HepG2 (cell line): Measurements from ENCODE around the gene CENPK. TPM values are rescaled to one million over a fixed set of nuclear protein-coding genes. Genes with fewer than 3 reads are reported as not detected.

Experiments used
- ATAC-seq: fragments of 200-7000 bp; cut with Tn5 transposase; 3 replicates; pipeline ENCODE4 v1.9.1; 2020; ENCODE audit warnings: mild to moderate bottlenecking, moderate library complexity
- BruUV-seq: library from RNA; stranded (reverse); fragments of 400-500 nt; replicated peaks from 2 replicates; lab custom pipeline; 2021; lab: Mats Ljungman, UMichigan
- CTCF ChIA-PET: fragments of 300-600 bp; formaldehyde crosslinking; extraction: SDS; loops from one replicate; lab custom pipeline; 2021; ENCODE audit warnings: low total read pairs, inconsistent platforms, low intra/inter-chr PET ratio; lab: Yijun Ruan, JAX
- POLR2A ChIA-PET: fragments of 350-600 bp; sonication (Branson Sonifier 250); formaldehyde crosslinking; loops from one replicate; lab custom pipeline; 2020; ENCODE audit warnings: antibody characterized with exemption, inconsistent platforms; lab: Yijun Ruan, JAX
- DNase-seq: peaks from one replicate; pipeline ENCODE4 v3.0.0-alpha.2; 2015; ENCODE audit warnings: low spot score
- FAIRE-seq: peaks from 3 replicates; lab custom pipeline; 2011; peaks lifted over from hg19 to GRCh38; lab: Jason Lieb, UNC
- H2AFZ ChIP-seq: one replicate; pipeline ENCODE4 v1.6.1; 2011; ENCODE audit warnings: low read length, inconsistent platforms
- H3K27ac ChIP-seq: fragments of 300-600 bp; 3 replicates; pipeline ENCODE4 v1.8.0; 2011; ENCODE audit warnings: mixed run types, mild to moderate bottlenecking, mixed read lengths, low read length, inconsistent platforms; ENCODE audit not compliant: insufficient read depth; ENCODE audit errors: extremely low read length
- H3K27me3 ChIP-seq, 2 experiments: fragments of 200-600 bp in 1 of 2; 2 replicates in 1 of 2; 3 replicates in 1 of 2; pipeline versions ENCODE4 v1.6.0 to v1.8.0; 2011; ENCODE audit warnings: low read length in 2 of 2, mild to moderate bottlenecking in 2 of 2, moderate library complexity in 2 of 2, inconsistent platforms in 1 of 2; ENCODE audit not compliant: insufficient read depth in 2 of 2, control insufficient read depth in 1 of 2
- H3K36me3 ChIP-seq, 2 experiments: fragments of 200-600 bp in 1 of 2; replicated peaks in 1 of 2; 2 replicates in 1 of 2; 3 replicates in 1 of 2; pipeline versions ENCODE4 v1.5.1 to v1.8.0; 2011; ENCODE audit warnings: low read length in 2 of 2, inconsistent platforms in 1 of 2; ENCODE audit not compliant: insufficient read depth in 2 of 2, control insufficient read depth in 1 of 2
- H3K4me1 ChIP-seq: 2 replicates; pipeline ENCODE4 v1.5.1; 2012; ENCODE audit warnings: low read length, inconsistent platforms; ENCODE audit not compliant: insufficient read depth
- H3K4me2 ChIP-seq: 2 replicates; pipeline ENCODE4 v1.6.0; 2011; ENCODE audit warnings: low read depth, low read length, inconsistent platforms
- H3K4me3 ChIP-seq, 3 experiments: fragments of 200-600 bp in 1 of 3; sonication (generic), shearing (Covaris generic) in 1 of 3; replicated peaks in 1 of 3; 2 replicates each; pipeline ENCODE4 v1.5.1; 2011 to 2016; ENCODE audit warnings: low read length in 3 of 3, inconsistent platforms in 2 of 3, low read depth in 2 of 3, mild to moderate bottlenecking in 2 of 3, control low read depth in 1 of 3, mixed read lengths in 1 of 3; ENCODE audit not compliant: insufficient read depth in 1 of 3
- H3K79me2 ChIP-seq: one replicate; pipeline ENCODE4 v1.6.1; 2011; ENCODE audit warnings: low read length, inconsistent platforms; ENCODE audit not compliant: insufficient read depth
- H3K9ac ChIP-seq: 2 replicates; pipeline ENCODE4 v1.6.0; 2011; ENCODE audit warnings: mild to moderate bottlenecking, low read depth, low read length, inconsistent platforms; ENCODE audit not compliant: insufficient read depth
- H3K9me3 ChIP-seq: 2 replicates; pipeline ENCODE4 v1.5.1; 2012; ENCODE audit warnings: mild to moderate bottlenecking, low read length
- H4K20me1 ChIP-seq: 2 replicates; pipeline ENCODE4 v1.6.0; 2011; ENCODE audit warnings: inconsistent platforms, mild to moderate bottlenecking, low read length, moderate library complexity; ENCODE audit not compliant: insufficient read depth
- FOSL2 ChIP-seq: sonication (generic); formaldehyde crosslinking; IDR thresholded peaks from 2 replicates; pipeline ENCODE4 v1.4.0; 2020; ENCODE audit warnings: missing genetic modification reagents
- HNF4A ChIP-seq: sonication (generic); formaldehyde crosslinking; IDR thresholded peaks from 2 replicates; pipeline ENCODE4 v1.4.0; 2020; ENCODE audit warnings: missing genetic modification reagents
- HNF4G ChIP-seq, 2 experiments: sonication (generic) in 1 of 2; formaldehyde crosslinking in 1 of 2; IDR thresholded peaks; 2 replicates each; pipeline versions ENCODE4 v1.4.0 to v1.6.1; 2011 to 2020; ENCODE audit warnings: borderline replicate concordance in 2 of 2, low read depth in 2 of 2, mild to moderate bottlenecking in 2 of 2, low read length in 1 of 2, missing genetic modification reagents in 1 of 2, moderate library complexity in 1 of 2
- SALL1 ChIP-seq: sonication (generic); formaldehyde crosslinking; IDR thresholded peaks from 2 replicates; pipeline ENCODE4 v1.8.0; 2022; ENCODE audit warnings: mild to moderate bottlenecking, missing genetic modification reagents
- ZZZ3 ChIP-seq: sonication (generic); formaldehyde crosslinking; IDR thresholded peaks from 2 replicates; pipeline ENCODE4 v1.4.0; 2020; ENCODE audit warnings: missing genetic modification reagents, mild to moderate bottlenecking, borderline replicate concordance
- WGBS: methylation state at CpG from one replicate; pipeline ENCODE4 v1.1.6; 2017; ENCODE audit warnings: low lambda C conversion rate; 5-methylcytosine and 5-hydroxymethylcytosine counted together
- in situ Hi-C: cut with HindIII; loops from 2 replicates; pipeline ENCODE4 v1.10.0; 2017; ENCODE audit warnings: low pct_unique_long_range_greater_than_20kb; ENCODE audit not compliant: extremely low pct_ligation_motif_present
- intact Hi-C: fragments of 100-400 bp; cut with micrococcal nuclease; formaldehyde crosslinking; loops from one replicate; pipeline ENCODE4 v1.10.0; 2022; ENCODE audit not compliant: unreplicated experiment
- polyA plus RNA-seq, 8 experiments: library from polyadenylated mRNA; depleted of rRNA in 3 of 8; stranded (reverse) in 7 of 8; unstranded in 1 of 8; fragments of >200 nt; fragmentation: Illumina TruSeq in 4 of 8; extraction: Trizol in 4 of 8; gene quantifications; 2 replicates each; pipeline versions ENCODE4 v1.2.1 to v1.2.3, GENCODE V29; 2011 to 2016; ENCODE audit warnings: low read depth in 4 of 8, missing spikeins in 1 of 8, mixed read lengths in 1 of 8; ENCODE audit not compliant: insufficient read depth in 1 of 8
- total RNA-seq, 5 experiments: library from RNA; depleted of rRNA; stranded (reverse); fragments of >200 nt; fragmentation: Illumina TruSeq; extraction: Trizol; gene quantifications; 2 replicates each; pipeline ENCODE4 v1.2.3, GENCODE V29; 2016; ENCODE audit warnings: low read depth in 1 of 5
- TF ChIP-seq, protein P1 (sequence below): sonication (generic); formaldehyde crosslinking; conservative IDR thresholded peaks from 2 replicates; pipeline ENCODE4 v1.4.0; 2020; ENCODE audit warnings: mild to moderate bottlenecking, missing genetic modification reagents, moderate library complexity
- TF ChIP-seq, protein P2 (sequence below): IDR thresholded peaks from 2 replicates; pipeline ENCODE4 v1.6.1; 2016; ENCODE audit warnings: mild to moderate bottlenecking, missing biosample characterization, missing genetic modification reagents

The CENPK gene
- total and polyA plus RNA-seq, 2 of the 13 experiments (the other 11 are each of a cell fraction or from before 2014, with no cell fraction given), result 14.3 to 54.4 TPM

DNA sequence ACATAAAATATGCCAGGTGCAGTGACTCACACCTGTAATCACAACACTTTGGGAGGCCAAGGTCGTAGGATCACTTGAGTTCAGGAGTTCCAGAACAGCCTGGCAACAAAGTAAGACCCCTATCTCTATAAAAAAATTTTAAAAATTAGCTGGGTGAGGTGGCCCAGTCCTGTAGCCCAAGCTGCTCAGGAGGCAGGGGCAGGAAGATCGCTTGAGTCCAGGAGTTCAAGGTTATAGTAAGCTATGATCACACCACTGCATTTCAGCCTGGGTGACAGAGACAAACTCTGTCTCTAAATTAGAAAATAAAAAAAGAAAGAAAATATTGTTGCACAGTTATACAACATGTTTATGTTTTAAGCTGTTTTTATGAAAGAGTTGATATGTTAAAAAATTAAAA lies 6.8 kb downstream of the CENPK start:
- Histone ChIP-seq H3K36me3 (peaks cover 2 to 8% of the 10 kb centered on the region in 2 experiments; a peak in 4 of 5 replicates), H2AFZ (no peak overlapping the region), H3K9me3 (no peaks in the 10 kb centered on the region), H3K9ac (no peak overlapping the region), H3K4me1 (peaks cover 24% of the 10 kb centered on the region), H3K4me3 (no peak overlapping the region), H3K27ac (peak overlapping the region; percentile 66), H4K20me1 (no peaks in the 10 kb centered on the region), H3K79me2 (peaks cover 11% of the 10 kb centered on the region), H3K27me3 (no peaks in the 10 kb centered on the region), H3K4me2 (peak overlapping the region; percentile 38; the same call in 1 of the 2 replicates)
- 50% methylated on average over 2 of the region's 2 CpGs for WGBS
- peak; percentile 12 for FAIRE-seq
- no TSS peak for BruUV-seq
- in situ Hi-C loops (no loop called here), intact Hi-C loops (no loop called here)
- ChIA-PET CTCF (no interaction called here), POLR2A (no interaction called here)
- peak; percentile 83 for ATAC-seq
- TF ChIP-seq ZZZ3 (CRISPR knock-in tag) (no peak), HNF4A (peak; percentile 71), HNF4G (IDR thresholded peaks at IDR 0.05; ENCODE audit: borderline replicate concordance, low read depth, low read length) (0 out of 2 replicates have a peak, but pooled peaks have one; percentile 5), HNF4G (CRISPR knock-in tag; IDR thresholded peaks at IDR 0.05; ENCODE audit: borderline replicate concordance, low read depth) (no peak), FOSL2 (CRISPR knock-in tag) (peak; percentile 20; the same call in 1 of the 2 replicates), SALL1 (CRISPR knock-in tag) (0 out of 2 replicates have a peak, but pooled peaks have one; percentile 23)
- TF ChIP-seq, protein P1, sequence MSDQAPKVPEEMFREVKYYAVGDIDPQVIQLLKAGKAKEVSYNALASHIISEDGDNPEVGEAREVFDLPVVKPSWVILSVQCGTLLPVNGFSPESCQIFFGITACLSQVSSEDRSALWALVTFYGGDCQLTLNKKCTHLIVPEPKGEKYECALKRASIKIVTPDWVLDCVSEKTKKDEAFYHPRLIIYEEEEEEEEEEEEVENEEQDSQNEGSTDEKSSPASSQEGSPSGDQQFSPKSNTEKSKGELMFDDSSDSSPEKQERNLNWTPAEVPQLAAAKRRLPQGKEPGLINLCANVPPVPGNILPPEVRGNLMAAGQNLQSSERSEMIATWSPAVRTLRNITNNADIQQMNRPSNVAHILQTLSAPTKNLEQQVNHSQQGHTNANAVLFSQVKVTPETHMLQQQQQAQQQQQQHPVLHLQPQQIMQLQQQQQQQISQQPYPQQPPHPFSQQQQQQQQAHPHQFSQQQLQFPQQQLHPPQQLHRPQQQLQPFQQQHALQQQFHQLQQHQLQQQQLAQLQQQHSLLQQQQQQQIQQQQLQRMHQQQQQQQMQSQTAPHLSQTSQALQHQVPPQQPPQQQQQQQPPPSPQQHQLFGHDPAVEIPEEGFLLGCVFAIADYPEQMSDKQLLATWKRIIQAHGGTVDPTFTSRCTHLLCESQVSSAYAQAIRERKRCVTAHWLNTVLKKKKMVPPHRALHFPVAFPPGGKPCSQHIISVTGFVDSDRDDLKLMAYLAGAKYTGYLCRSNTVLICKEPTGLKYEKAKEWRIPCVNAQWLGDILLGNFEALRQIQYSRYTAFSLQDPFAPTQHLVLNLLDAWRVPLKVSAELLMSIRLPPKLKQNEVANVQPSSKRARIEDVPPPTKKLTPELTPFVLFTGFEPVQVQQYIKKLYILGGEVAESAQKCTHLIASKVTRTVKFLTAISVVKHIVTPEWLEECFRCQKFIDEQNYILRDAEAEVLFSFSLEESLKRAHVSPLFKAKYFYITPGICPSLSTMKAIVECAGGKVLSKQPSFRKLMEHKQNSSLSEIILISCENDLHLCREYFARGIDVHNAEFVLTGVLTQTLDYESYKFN (CRISPR knock-in tag), result 0 out of 2 replicates have a peak, but pooled peaks have one; percentile 27
- TF ChIP-seq, protein P2, sequence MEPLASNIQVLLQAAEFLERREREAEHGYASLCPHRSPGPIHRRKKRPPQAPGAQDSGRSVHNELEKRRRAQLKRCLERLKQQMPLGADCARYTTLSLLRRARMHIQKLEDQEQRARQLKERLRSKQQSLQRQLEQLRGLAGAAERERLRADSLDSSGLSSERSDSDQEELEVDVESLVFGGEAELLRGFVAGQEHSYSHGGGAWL, result no peak
- DNase-seq, result peak; percentile 50
